Colonic mucosa (tissue), 4 donors: ENCODE measurements around the gene ATP5F1D. TPM values are rescaled to one million over a fixed set of nuclear protein-coding genes. Genes with fewer than 3 reads are reported as not detected.

ENCODE experiments used
- DNase-seq: peaks from one replicate; pipeline ENCODE4 v3.0.0-alpha.2; 2020
- H3K27ac ChIP-seq: fragments of 200-600 bp; one replicate; pipeline ENCODE4 v1.8.0; 2021
- H3K27me3 ChIP-seq: fragments of 200-600 bp; one replicate; pipeline ENCODE4 v1.8.0; 2021
- H3K36me3 ChIP-seq: fragments of 200-600 bp; one replicate; pipeline ENCODE4 v1.8.0; 2021
- H3K4me1 ChIP-seq: fragments of 200-600 bp; one replicate; pipeline ENCODE4 v1.8.0; 2021; ENCODE audit warnings: mild to moderate bottlenecking
- H3K4me3 ChIP-seq: fragments of 200-600 bp; one replicate; pipeline ENCODE4 v1.8.0; 2021
- H3K9ac ChIP-seq, 2 donors: one replicate each; pipeline ENCODE4 v1.7.0; 2013; ENCODE audit warnings: control low read depth in 2 of 2, low read depth in 2 of 2, low read length in 2 of 2
- H3K9me3 ChIP-seq: fragments of 200-600 bp; one replicate; pipeline ENCODE4 v1.8.0; 2021
- CTCF ChIP-seq: fragments of 200-600 bp; IDR thresholded peaks from one replicate; pipeline ENCODE4 v1.8.0; 2022; ENCODE audit warnings: antibody characterized with exemption, mild to moderate bottlenecking
- intact Hi-C: fragments of 100-400 bp; cut with DNase I; formaldehyde crosslinking; loops from one replicate; pipeline ENCODE4 v1.14.1; 2022
- total RNA-seq, 2 donors: library from RNA; stranded (reverse); fragmentation: NEBNext Ultra II Directional in 1 of 2; extraction: Animal tissue kit (Norgen Biotek cat#: 25700) in 1 of 2; gene quantifications; one replicate each; pipeline ENCODE4 v1.2.1, GENCODE V29; 2021
- donor health status: healthy.
- donor health status: DM: no; HTN: no; CAD: no.
- donor health status: DM: no; HTN: no; CAD: no.

The ATP5F1D gene
- total RNA-seq, 2 donors from 2014 or later, result 359 to 627 TPM

DNA sequence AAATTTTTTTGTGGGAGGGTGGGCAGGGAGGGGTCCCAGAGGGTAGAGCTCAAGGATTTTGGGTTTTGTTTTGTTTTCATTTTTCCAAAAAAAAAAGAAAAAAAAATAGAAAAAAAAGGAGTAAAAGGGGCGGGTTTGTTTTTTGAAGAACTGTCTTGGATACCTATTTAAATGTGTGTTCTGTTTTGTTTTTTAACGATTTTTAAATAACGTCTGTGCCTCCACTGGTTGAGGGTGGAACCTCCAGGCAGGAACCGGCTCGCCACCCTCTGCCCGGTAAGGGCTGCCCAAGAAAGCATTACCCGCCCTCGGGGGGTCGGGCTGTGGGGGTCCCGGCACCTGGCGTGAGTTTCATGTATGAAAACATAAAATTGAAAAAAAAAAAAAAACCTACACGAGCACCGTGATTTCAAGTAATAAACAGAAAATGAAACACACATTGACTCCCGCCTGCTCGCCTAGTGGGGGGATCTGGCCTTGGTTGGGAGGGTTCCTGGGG, 17.2 kb downstream of the ATP5F1D start:
- no peaks in the 10 kb centered on the region for H3K9me3 ChIP-seq
- peak overlapping the region; percentile 91 for H3K27ac ChIP-seq
- DNase-seq, result no peak
- peaks cover 35% of the 10 kb centered on the region for H3K4me1 ChIP-seq
- no peak for TF ChIP-seq CTCF
- H3K36me3 ChIP-seq, result peaks cover 30% of the 10 kb centered on the region
- H3K9ac ChIP-seq, result peak overlapping the region; percentile 84 to 100
- no peaks in the 10 kb centered on the region for H3K27me3 ChIP-seq
- peak overlapping the region; percentile 12 for H3K4me3 ChIP-seq
- intact Hi-C loops, result no loop called here

DNA sequence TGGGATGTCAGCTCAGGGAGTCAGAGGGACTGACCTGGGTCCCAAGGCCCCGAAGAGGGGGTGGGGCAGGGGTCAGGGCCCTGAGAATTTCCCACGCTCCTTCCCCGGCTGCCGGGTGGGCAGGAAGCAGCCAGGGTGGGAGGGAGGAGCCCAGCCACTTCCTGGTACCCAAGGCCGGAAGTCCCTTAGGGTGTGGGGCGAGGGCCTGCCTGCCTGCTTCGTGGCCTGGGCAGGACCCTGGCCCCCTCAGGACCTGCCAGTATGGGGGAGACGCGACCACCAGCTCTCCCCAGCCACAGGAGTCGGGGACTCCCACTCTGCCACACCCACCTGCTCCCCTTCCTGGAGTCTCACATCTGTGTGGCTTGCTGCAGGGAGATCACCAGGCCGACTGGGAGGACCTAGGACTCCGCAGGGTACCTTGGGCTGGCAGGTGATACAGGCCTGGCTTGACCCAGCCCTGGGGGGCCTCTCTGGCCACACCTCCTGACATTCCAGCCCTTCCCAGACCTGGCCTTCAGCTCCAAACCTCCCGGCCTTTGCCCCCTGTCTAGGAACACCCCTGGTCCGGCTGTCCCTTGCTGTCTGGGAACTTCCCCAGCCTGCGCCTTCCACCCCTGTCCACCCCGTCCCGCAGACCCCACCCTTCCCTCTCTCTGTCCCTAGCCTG, 17.8 kb downstream of the ATP5F1D start:
- Histone ChIP-seq H3K9ac (peak overlapping the region; percentile 84 to 100), H3K9me3 (no peaks in the 10 kb centered on the region), H3K27me3 (no peaks in the 10 kb centered on the region), H3K4me3 (peak overlapping the region; percentile 54), H3K4me1 (peaks cover 31% of the 10 kb centered on the region), H3K36me3 (peaks cover 24% of the 10 kb centered on the region), H3K27ac (peak overlapping the region; percentile 91)
- TF ChIP-seq CTCF, result no peak
- peak; percentile 86 for DNase-seq
- intact Hi-C loops, result no loop called here

DNA sequence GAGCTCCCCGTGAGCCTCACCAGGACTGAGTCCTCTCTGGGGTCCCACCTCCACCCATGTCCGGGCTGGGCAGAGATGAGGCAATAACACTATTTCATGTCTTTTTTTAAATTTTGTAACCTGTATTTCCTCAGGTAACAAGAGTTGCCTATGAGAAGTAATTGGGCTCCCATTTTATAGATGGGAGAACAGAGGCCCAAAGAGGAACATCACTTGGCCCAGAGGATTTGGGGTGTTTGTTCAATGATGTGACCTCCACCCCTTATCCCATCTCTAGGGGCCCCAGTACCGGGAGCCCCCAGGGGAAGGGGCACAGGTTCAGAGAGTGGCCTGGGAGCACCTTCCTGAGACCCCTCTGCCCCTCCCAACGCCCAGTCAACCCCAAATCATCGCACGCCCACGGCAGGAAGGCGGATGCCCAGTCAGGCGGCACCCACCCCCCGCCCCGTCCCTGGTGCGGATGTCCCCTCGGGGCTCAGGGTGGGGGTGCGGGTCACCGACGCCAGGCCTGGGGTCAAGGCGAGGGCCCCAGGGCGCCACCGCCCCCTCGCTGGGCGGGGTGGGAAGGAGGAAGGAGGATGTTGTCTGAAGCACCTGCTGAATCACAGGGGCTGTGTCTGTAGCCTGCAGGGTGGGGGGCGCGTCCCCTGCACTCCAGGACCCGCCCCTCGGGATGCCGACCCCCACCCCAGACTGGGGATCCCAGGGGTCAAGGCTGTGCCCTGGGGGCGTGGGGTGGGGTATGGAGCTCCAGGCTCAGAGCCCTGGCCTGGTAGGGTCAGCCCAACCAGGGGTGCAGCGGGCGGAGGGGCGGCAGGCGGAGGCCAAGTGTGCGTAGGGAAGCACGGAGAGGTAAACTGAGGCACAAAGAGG, 18.6 kb downstream of the ATP5F1D start:
- H3K9ac ChIP-seq, result peak overlapping the region; percentile 84 to 100
- peak overlapping the region; percentile 54 for H3K4me3 ChIP-seq

DNA sequence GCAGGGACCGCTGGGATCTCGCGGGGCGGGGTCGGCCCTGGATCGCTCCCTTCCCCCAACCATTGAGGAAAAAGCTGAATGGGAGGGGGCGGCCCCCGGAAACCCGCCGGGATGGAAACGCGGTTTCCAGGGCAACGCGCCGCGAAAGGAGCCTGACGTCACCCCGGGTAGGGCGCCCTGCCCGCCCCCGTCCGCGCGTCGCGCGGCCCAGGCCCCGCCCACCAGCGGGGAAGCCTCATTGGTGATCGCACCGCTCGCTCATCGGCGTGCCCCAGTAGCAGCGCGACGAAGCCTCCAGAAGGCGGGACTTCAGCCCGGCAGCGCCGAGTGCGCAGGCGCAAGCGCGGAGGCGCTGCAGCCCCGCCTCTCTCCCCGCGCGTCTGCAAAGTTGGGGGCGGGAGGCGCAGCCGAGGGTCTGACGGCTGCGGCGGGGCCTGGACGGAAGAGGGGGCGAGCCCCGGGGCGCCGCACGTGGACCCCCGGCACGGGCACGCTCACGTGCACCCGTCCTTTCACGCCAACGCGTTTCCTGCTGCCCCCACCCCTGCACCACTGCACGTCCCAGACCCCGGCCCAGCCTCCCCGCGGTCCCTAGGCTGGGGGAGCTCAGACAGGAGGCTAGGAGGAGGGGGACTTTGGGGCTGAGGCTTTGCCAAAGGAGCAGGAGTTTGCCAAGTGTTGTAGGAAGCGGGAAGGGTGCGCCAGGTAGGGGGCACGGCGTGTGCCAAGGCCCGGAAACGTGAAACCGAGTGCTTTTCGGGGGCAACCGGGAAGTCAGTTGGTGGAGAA, 19.4 kb downstream of the ATP5F1D start:
- peak overlapping the region; percentile 98 to 100 for H3K9ac ChIP-seq

More for the DNA sequence above, 18.6 kb downstream of the ATP5F1D start:
- DNase-seq, result peak; percentile 62
- Histone ChIP-seq H3K36me3 (peaks cover 17% of the 10 kb centered on the region), H3K9me3 (no peaks in the 10 kb centered on the region), H3K27me3 (no peaks in the 10 kb centered on the region), H3K4me1 (peaks cover 25% of the 10 kb centered on the region), H3K27ac (peak overlapping the region; percentile 91)
- intact Hi-C loops, result no loop called here
- TF ChIP-seq CTCF, result no peak

More for the DNA sequence above, 19.4 kb downstream of the ATP5F1D start:
- peak overlapping the region; percentile 54 for H3K4me3 ChIP-seq
- intact Hi-C loops, result no loop called here
- no peaks in the 10 kb centered on the region for H3K27me3 ChIP-seq
- no peaks in the 10 kb centered on the region for H3K9me3 ChIP-seq
- TF ChIP-seq CTCF, result no peak
- peak; percentile 97 for DNase-seq
- H3K4me1 ChIP-seq, result peaks cover 26% of the 10 kb centered on the region
- H3K36me3 ChIP-seq, result peaks cover 8% of the 10 kb centered on the region
- H3K27ac ChIP-seq, result peak overlapping the region; percentile 91
